ENCODE data around the gene ALG11.
"Not testable (repeated sequence)": the region's sequence is repeated elsewhere in the genome, so short reads cannot be mapped to it uniquely, and the experiment has no call there.

ALG11 gene, protein sequence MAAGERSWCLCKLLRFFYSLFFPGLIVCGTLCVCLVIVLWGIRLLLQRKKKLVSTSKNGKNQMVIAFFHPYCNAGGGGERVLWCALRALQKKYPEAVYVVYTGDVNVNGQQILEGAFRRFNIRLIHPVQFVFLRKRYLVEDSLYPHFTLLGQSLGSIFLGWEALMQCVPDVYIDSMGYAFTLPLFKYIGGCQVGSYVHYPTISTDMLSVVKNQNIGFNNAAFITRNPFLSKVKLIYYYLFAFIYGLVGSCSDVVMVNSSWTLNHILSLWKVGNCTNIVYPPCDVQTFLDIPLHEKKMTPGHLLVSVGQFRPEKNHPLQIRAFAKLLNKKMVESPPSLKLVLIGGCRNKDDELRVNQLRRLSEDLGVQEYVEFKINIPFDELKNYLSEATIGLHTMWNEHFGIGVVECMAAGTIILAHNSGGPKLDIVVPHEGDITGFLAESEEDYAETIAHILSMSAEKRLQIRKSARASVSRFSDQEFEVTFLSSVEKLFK

DNA sequence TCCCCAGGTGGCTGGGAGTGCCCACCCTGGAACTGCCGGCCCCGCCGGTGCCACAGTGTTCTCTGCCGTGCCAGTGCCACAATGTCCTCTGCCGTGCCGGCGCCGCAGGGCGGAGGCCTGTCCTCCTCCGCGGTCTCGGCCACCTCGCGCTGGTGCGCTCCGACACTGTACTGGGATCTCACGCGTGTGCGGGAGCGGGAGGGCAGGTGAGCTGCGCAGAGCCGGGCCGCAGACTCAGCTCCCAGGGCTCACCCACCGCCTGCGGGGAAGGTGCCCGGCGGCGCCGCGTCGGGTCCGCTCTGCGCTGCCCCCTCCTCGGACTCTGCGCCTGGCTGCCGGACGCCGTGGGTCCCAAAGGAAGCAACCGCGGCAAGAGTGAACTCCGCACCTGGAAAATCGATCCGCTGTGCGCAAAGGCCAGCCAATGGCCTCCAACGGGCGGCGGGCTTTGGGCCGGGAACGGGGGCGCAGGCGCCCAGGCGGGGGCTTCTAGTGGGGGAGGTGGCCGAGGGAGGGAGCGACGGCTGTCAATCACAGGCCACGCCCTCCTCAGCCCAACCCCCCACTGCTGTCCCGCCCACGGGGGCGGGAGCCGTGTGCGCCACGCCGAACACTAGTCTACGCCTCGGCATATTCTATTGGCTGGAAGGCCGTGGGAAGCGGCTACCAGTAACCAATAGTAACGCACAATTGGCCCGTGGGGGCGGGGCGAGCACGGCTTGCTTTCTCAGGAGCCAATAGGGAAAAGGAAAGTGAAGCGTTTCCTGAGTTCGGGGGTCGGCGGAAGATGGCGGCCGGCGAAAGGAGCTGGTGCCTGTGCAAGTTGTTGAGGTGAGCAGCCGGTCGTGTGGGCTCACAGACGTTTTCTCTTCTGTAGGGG lies at the start of gene ALG11:
TSS of gene ALG11 (plus strand) at position 767 of the 880 bp plus-strand sequence. CDS start at position 788, 21 bp downstream.
- peak; percentile 100 for DNase-seq

DNA sequence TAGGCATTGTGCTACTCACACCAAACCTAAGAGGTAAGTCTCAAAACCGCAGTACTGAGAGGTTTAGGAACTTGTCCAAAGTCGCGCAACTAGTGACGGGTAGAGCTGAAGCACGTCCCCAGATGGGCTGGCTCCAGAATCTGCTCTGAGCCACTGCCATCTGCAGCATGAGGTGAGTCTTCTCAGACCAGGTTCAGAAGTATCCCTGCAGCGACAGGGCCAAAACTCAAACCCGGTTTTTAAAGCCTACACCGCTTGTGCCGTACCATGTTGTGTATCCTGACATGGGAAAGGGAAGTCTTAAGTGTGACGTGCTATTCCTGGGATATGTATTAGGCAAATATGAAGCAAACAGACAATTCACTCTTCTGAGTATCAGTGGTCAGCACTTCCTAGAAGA lies 46.0 kb upstream of the ALG11 start:
- no peak for DNase-seq

DNA sequence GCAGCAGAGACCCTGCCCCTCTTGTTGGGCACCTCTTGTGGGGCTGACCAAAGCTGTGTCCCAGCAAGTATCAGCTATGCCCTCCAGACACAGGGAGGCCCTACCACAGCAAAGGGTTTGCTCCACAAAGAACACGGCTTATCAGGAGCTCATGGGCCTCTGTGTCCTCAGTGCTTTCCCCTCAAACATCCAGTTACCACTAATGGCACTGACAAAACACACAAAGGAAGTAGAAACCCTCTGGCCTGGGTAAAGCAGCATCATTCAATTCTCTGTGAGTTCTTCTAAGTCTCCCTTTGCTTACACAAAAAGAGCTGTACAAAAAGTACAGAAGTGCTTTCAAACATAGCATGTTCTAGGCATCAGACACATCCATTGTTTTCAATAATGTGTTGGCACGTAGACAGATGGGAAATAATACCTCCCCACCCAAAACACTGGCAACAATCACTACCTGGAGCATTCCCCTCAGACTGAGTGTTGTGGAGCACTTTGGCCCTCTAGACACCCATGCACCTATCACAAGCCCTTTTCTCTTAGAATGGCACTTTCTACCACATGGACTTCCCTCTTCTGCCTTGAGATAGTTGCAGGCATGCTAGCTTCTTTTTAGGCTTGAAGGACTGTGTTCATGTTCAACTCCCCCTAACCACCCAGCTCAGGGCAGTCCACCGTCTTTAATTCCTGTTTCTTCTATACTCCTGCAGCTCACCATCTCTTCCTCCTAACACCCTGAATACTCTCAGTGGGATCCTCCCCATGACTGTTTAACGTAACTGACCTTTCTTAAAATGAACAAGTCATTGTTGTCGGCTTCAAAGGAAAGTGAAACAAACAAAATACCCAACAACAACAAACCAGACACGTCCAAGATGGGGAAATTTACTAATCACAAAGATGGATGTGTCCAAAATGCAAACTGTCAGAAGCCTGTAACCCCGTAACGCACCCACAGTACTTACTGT lies 44.4 kb upstream of the ALG11 start:
- DNase-seq = no peak

DNA sequence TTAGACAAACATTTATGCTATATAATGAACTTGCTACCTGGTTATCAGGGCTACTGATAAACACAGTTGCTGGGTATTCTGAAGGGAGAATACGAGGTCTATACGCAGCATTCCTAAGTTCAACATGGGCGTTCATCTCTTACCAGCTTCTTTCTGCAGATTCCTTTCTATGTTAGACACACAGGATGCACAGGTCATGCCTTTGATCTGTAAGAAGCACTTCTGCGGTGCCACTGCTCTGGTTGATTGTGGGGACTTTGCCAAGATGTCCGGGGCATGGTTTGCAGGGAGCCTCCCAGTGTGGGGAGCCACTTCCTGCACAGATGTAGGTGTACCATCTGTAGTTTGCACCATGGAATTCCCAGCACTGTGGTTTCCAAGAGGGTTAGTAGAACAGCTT lies 41.8 kb upstream of the ALG11 start:
- no peak for DNase-seq

DNA sequence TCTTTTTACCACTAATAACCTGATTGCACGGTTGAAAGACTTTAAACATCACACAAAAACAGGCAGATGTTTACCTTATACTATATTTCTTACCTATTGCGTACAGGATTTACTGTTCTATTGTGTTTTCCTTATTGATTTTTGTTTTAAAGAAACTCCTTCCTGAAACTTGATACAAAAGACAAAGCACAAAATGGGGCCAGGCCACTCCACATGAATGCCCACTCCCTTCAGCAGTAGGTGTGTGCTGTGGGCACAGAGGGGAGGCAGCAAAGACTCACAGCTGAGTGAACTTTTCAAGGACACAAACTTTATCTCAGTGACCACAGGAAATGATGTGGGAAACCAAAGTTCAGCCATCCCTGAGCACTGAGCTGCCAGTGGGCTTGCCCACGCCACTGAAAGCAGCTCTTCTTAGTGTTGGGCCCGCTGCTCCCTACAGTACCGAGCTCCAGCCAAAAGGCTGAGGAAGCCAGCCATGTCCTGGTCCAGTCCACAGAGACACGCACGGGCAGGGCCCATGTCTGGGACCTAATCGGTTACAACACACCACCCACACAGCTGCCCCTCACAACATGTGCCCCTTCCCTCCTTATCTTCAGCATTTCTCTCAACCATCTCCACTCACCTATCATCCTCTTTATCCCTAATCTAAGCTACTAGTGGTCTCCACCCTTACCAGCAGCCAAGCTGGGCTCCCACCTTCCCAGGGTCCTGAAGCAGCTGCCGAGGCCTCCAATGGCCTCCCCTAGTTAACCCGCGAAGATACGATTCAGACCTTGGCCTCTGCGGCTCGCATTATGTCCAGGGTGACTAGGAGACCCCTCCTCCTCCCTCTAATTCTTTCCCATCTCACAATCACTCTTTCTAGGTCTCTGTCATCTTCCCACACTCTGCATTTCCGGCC lies 40.4 kb upstream of the ALG11 start:
- DNase-seq = no peak

DNA sequence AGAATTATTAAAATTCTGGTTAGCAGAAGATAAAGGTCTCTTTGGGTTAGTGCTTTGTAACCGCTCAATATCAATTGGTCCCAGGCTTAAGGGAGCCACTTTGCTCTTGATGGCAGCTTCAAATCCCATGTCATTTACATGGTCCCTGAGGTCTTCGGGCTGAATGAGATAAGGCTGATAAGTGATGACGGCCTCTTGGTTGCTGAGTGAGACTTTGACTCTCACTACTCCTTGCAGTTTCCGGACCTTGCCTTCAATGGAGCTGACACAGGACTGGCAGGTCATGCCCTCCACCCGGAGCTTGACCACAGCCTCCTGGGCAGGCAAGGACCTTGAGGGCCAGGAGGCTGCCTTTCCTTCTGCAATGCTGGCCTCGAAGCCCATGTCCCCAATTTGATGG lies 37.7 kb upstream of the ALG11 start:
- DNase-seq = no peak

DNA sequence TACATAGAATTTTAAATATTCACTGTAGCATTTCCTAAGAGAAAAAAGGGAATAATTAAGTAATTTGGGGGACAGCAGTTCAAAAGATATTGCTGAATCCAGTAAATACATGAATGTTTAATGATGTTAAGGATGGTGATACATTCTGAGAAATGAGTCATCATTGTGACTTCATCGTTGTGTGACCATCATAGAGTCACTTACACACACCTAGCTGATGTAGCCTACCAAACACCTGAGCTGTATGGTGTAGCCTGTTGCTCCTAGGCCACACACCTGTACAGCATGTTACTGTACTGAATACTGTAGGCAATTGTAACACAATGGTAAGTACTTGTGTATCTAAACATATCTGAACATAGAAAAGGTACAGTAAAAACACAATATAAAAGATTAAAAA lies 35.8 kb upstream of the ALG11 start:
- no peak for DNase-seq

DNA sequence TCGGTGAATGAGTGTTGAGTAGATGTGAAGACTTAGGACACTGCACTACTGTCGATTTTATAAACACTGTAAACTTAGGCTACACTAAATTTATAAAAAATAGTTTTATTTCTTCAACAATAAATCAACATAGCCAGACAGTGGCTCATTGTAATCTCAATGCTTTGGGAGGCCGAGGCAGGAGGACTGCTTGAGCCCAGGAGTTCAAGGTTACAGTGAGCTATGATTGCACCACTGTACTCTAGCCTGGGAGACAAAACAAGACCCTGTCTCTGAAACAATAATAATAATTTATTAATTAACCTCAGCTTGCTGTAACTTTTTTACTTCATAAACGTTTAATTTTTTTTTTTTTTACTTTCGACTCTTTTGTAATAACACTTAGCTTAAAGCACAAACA lies 35.3 kb upstream of the ALG11 start:
- no peak for DNase-seq

DNA sequence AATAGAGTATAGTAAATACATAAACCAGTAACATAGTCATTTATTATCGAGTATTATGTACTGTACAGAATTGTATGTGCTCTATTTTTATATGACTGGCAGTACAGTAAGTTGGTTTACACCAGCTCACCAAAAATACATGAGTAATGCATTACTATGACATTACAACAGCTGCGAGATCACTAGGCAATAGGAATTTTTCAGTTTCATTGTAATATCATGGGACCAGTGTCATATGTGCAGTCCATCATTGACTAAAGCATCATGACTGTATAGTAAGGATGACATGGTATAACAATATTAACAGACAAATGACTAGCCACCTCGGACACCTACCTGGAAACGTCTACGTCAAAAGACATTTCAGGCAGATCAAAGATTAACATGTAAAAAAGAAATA lies 34.6 kb upstream of the ALG11 start:
- no peak for DNase-seq

DNA sequence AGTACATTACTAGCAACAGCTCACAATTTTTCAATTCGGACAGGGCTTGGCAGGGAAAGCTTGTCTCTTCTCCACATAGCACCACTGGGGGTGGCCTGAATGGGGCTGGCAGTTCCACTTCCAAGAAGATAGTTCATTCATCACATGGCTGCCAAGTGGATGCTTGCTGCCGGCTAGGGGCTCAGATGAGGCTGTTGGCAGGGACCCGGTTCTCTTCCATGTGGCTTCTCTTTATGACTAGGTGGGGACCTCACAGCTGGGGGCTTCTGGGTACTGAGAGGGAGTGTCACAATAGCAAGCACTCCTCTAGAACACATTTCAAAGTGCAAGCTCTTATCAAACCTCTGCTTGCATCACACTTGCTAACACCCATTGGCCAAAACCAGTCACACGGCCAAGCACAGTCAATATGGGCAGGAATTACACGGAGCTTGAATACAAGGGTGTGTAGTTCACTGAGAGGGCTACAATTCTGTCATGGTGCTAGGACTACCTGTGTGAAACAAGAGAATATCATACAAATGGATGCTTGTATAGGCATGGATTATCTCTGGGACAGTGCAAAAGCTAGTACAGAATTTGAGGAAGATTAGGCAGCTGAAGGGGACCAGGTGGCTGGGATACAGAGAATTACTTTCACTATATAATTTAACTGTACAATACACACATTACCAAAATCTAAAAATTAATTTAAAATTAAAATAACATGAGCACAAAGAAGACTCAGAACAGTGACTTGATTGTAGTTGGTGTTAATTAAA lies 33.2 kb upstream of the ALG11 start:
- DNase-seq = no peak

DNA sequence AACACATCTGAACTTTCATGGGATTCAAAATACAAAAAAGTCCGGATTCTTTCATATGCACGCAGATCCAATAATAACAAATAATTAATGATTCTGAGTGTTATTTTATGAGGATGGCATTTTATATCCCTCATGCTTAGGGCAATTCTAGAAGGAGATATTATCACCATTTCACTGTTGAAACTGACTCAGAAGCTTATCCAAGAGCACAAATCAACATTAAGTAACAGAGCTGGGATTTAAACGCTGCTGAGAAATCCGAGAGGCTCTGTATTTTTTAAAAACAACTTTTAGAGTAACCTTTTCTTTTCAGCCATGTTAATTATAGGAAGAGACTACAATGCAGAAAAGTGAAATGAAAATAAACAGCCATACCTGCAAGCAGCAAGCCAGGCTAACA lies 31.3 kb upstream of the ALG11 start:
- no peak for DNase-seq

DNA sequence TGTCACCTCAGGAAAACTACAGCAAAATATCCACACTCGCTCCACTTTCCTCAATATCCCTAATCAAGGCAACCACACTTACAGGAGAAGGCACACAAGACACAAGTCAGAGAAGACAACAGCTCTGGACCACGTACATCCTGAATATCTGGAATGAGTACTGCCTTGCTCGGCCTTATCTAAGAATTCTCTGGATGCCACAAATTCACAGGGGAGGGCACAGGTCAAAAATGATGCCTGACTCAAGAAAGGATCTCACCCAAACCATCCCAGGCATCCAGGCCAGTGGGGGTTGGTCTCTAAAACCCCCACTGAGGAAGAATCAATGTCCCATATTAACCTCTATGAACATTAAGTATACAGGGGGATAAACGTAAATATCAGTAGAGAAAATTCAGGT lies 30.8 kb upstream of the ALG11 start:
- no peak for DNase-seq

DNA sequence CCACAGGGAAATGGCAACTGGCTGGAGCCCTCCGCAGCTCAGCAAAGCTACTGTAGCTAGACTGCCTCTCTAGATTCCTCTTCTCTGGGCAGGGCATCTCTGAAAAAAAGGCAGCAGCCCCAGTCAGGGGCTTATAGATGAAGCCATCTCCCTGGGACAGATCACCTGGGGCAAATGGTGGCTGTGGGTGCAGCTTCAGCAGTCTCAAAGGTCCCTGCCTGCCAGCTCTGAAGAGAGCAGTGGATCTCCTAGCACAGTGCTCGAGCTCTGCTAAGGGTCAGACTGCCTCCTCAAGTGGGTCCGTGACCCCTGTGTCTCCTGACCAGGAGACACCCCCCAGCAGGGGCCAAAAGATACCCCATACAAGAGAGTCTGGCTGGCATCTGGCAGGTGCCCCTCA lies 28.9 kb upstream of the ALG11 start:
- DNase-seq = not testable (repeated sequence)

DNA sequence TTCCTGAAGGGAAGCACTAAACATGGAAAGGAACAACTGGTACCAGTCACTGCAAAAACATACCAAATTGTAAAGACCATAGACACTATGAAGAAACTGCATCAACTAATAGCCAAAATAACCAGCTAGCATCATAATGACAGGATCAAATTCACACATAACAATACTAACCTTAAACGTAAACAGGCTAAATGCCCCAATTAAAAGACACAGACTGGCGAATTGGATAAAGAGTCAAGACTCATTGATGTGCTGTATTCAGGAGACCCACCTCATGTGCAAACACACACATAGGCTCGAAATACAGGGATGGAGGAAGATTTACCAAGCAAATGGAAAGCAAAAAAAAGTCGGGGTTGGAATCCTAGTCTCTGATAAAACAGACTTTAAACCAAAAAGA lies 27.3 kb upstream of the ALG11 start:
- DNase-seq = not testable (repeated sequence)

DNA sequence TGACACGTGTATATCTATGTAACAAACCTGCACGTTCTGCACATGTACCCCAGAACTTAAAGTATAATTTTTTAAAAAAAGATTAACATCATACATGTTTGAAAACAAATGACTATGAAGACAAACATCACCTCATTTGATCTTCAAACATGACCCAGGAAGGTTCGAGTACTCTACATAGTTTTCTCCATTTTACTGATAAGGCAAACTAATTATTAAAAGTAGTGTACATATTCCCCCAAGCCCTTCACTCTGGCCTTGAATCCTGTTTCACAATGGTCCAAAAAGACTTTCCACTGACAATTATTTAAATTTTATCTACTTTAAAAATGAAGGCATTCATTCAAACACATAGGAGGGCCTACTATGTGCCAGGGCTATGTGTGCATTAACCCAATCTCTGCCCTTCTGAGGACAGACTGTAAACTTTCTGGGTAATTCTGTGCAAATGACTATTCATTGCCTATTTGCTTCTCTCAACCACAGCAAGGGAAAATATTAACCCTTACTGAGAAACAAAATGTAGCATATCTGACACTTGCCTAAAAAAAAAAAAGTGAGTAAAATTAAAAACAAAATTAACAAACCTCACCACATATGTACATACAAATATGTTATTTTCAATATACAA lies 23.1 kb upstream of the ALG11 start:
- no peak for DNase-seq

DNA sequence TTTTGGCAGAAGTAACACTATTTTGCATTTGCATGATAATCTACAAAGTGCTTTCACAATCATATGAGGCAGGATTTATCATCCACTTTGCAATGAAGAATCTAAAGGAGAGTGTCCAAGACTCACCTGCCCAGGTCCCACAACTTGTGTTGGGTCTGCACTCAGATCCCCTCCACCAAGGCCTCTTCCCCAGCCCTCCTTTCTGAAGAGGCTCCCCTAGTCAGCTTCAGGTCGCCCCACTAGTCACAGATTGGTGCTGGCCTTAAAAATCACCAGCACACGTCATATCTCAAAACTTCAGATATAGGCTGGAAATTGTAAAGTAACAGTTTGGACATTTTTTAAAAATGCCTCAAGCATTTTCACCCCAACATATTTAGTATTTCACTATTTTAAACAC lies 18.5 kb upstream of the ALG11 start:
- DNase-seq = no peak

DNA sequence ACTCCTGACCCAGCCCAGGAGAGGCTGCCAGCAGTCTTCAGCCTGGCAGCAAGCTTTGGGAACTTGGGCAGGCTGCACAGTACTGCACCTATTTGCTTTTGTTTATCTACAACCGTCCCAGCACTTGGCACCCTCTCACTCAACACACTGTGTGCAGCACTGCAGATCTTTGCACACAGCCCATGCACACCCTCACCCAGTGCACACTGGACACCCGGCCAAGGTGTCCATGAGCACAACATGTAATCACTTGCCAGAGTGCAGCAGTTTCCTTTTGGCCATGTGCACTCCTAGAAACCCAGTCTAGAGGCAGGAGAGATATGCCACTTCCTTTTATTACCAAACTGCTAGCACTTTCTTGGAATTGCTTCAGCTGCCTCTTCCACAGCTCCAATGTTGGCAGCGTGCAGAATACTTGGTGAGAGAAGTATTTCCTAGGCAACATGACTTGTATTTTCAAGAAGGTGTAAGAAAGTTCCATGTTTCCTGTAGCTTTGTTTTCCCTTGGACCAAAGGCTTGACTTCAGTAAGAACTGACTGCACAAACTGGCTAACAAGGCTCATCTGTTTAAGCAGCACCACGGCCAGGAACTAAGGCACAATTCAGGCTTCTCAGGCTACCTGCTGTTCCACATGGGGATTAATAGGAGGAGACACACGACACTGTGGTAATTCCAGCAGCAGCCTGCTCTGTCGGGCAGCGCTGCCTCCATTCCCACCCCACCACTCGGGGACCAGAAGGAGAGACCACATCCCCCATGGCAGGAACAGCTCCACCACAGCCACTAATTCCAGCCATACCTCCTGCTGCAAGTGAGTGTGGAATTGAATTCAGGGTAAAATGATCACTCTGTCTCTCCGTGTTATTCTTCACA lies 16.3 kb upstream of the ALG11 start:
- DNase-seq = no peak

DNA sequence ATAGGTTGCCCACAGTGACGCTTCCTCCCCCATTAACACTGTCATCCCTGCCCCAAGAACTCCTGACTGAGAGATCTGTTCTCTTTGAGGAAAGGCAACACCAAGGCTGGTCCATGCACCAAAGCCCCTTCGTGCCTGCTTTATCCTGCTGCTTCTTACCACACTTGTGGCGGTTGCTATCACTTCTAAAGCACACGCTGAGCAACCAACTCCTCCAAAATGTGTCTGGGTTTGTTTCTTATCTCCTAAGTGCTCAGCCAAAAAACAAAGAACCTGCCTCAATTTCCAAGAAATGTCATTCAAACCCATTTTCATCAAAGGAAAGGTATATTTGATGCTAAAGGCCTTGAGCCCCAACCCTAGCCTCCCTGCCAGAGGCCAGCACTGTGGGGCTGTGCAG lies 15.6 kb upstream of the ALG11 start:
- DNase-seq = no peak

DNA sequence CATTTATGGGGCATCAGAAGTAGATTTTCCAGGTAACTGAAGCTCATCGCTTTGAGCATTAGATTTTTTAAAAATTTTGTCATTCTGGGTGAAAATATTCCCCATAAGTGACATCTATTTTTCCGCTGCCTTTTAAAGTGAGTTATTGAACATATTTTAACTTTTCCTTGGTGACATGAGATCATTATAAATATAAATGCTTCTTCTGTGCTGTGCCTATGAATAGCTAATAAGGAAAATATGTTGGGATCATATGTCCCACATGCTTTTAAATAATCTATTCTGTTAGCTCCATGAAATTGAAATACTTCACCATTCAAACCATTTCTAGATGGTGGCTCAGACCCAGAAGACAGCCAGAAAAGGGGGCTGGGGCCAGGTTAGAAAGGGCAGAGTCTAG lies 15.0 kb upstream of the ALG11 start:
- no peak for DNase-seq

Data from activated T-cell treated with anti-CD3 and anti-CD28 coated beads for 4 hours (primary cell).